Measurements from ENCODE around the gene CLTCL1. TPM values are rescaled to one million over a fixed set of nuclear protein-coding genes. Genes with fewer than 3 reads are reported as not detected.
A peak's percentile ranks its signal among the peaks of the same experiment; 100 is the strongest.

CLTCL1 gene
- total and polyA plus RNA-seq, 9 of the 15 experiments (the other 6 are each of a cell fraction or from before 2014, with no cell fraction given): 1.1 to 11.7 (median 5.0) TPM

- TF ChIP-seq HOMEZ (CRISPR knock-in tag; IDR thresholded peaks at IDR 0.05): no peak
- TF ChIP-seq JUN (IDR thresholded peaks at IDR 0.05; ENCODE audit: borderline replicate concordance, low read depth, low read length): peak; percentile 12; the same call in 1 of the 2 replicates
- no peak for TF ChIP-seq JUN (CRISPR knock-in tag; IDR thresholded peaks at IDR 0.05; ENCODE audit: borderline replicate concordance)
- no peak for TF ChIP-seq SNRNP70 (optimal IDR thresholded peaks at IDR 0.05; ENCODE audit: low read depth, low read length)
- no peak for TF ChIP-seq ZNF79 (CRISPR knock-in tag; IDR thresholded peaks at IDR 0.05; ENCODE audit: low read depth)
- TF ChIP-seq KAT7 (CRISPR knock-in tag; IDR thresholded peaks at IDR 0.05; ENCODE audit: borderline replicate concordance): no peak
- peak; percentile 62 for TF ChIP-seq MYC (IDR thresholded peaks at IDR 0.05; ENCODE audit: low read depth, low read length)
- TF ChIP-seq MYC (CRISPR knock-in tag; IDR thresholded peaks at IDR 0.05; ENCODE audit: borderline replicate concordance, low read depth): no peak
- no peak for TF ChIP-seq ZKSCAN3 (CRISPR knock-in tag; IDR thresholded peaks at IDR 0.05)
- no peak; the same call in 1 of the 2 replicates for TF ChIP-seq ZNF445 (CRISPR knock-in tag; IDR thresholded peaks at IDR 0.05; ENCODE audit: low read depth)
- no peak for TF ChIP-seq PATZ1 (CRISPR knock-in tag; IDR thresholded peaks at IDR 0.05; ENCODE audit: borderline replicate concordance)
- TF ChIP-seq ZEB2 (IDR thresholded peaks at IDR 0.05): no peak
- no peak for TF ChIP-seq FOXA3 (CRISPR knock-in tag; conservative IDR thresholded peaks at IDR 0.05 in 1 of 2, IDR thresholded peaks at IDR 0.05 in 1 of 2)
- TF ChIP-seq GTF2A2 (tag; IDR thresholded peaks at IDR 0.05): no peak
- TF ChIP-seq KDM5B (IDR thresholded peaks at IDR 0.05; ENCODE audit: insufficient replicate concordance, low read depth, low read length): peak; percentile 77
- TF ChIP-seq ELF4 (CRISPR knock-in tag; IDR thresholded peaks at IDR 0.05): peak; percentile 95
- TF ChIP-seq TSHZ1 (CRISPR knock-in tag; IDR thresholded peaks at IDR 0.05): no peak
- no peak for TF ChIP-seq NELFE (IDR thresholded peaks at IDR 0.05; ENCODE audit: insufficient read depth, insufficient read length)
- no peak; the same call in 1 of the 2 replicates for TF ChIP-seq KLF1 (tag; IDR thresholded peaks at IDR 0.05)
- 0 out of 2 replicates have a peak, but pooled peaks have one; percentile 51 for TF ChIP-seq ZNF695 (CRISPR knock-in tag; IDR thresholded peaks at IDR 0.05)
Observed at GRCh38 chr22:19178065-19178656, 113.4 kb downstream of the CLTCL1 start (continued).
